Neural cell (in vitro differentiated cells): ENCODE measurements around the gene TAGAP.

Source experiments
- EP300 ChIP-seq: fragments of 450-650 bp; conservative IDR thresholded peaks from 2 replicates; pipeline ENCODE4 v1.6.1; 2014; ENCODE audit warnings: antibody characterized with exemption, mild to moderate bottlenecking, moderate library complexity; ENCODE audit not compliant: poor library complexity, severe bottlenecking
- EZH2 ChIP-seq: fragments of 200-600, 300-800 bp; shearing (Covaris generic), sonication (generic); IDR thresholded peaks from 2 replicates; pipeline ENCODE4 v1.6.1; 2014; ENCODE audit warnings: antibody characterized with exemption, low read length, borderline replicate concordance, mild to moderate bottlenecking; ENCODE audit not compliant: insufficient read depth, poor library complexity, severe bottlenecking
- MXI1 ChIP-seq: fragments of 450-650 bp; conservative IDR thresholded peaks from 2 replicates; pipeline ENCODE4 v1.6.1; 2014; ENCODE audit warnings: antibody characterized with exemption, mild to moderate bottlenecking; ENCODE audit not compliant: poor library complexity, severe bottlenecking
- POLR2AphosphoS5 ChIP-seq: IDR thresholded peaks from 2 replicates; pipeline ENCODE4 v1.6.1; 2012
- TAF1 ChIP-seq: IDR thresholded peaks from 2 replicates; pipeline ENCODE4 v1.6.1; 2012; ENCODE audit warnings: low read depth
- TF ChIP-seq, protein P1 (sequence below): fragments of 450-650 bp; IDR thresholded peaks from 2 replicates; pipeline ENCODE4 v1.5.1; 2014; ENCODE audit warnings: antibody characterized with exemption, mild to moderate bottlenecking, moderate library complexity; ENCODE audit not compliant: poor library complexity, severe bottlenecking

DNA sequence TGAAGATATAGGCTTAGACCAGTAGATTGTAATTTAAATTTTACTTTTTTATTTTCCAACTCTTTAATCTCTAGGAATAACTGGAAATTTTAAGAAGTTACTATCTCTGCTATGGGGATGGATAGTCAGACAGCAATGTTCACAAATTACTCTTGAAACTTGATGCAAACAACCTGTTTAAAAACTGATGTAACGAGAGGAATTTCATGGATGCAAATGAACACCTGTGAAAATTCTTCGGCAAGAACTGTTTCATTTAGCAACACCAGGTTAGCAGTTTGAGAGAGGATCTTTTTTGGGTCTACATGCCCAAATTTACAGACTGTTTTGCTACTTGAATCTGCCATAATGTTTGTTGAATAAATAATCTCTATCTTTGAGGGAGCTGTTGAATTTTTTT lies 24.8 kb downstream of the TAGAP start:
- TF ChIP-seq, protein P1, sequence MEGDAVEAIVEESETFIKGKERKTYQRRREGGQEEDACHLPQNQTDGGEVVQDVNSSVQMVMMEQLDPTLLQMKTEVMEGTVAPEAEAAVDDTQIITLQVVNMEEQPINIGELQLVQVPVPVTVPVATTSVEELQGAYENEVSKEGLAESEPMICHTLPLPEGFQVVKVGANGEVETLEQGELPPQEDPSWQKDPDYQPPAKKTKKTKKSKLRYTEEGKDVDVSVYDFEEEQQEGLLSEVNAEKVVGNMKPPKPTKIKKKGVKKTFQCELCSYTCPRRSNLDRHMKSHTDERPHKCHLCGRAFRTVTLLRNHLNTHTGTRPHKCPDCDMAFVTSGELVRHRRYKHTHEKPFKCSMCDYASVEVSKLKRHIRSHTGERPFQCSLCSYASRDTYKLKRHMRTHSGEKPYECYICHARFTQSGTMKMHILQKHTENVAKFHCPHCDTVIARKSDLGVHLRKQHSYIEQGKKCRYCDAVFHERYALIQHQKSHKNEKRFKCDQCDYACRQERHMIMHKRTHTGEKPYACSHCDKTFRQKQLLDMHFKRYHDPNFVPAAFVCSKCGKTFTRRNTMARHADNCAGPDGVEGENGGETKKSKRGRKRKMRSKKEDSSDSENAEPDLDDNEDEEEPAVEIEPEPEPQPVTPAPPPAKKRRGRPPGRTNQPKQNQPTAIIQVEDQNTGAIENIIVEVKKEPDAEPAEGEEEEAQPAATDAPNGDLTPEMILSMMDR = no peak
- no peak for TF ChIP-seq POLR2AphosphoS5
- TF ChIP-seq EP300 = no peak
- TF ChIP-seq EZH2 = no peak
- TF ChIP-seq MXI1 = no peak
- no peak for TF ChIP-seq TAF1
